Panc1 (cell line): ENCODE results near the gene HOXB3.

Experiments used
- CTCF ChIP-seq: fragments of 450-650 bp; IDR thresholded peaks from 2 replicates; pipeline ENCODE4 v1.5.1; 2017; ENCODE audit warnings: mild to moderate bottlenecking
- POLR2AphosphoS5 ChIP-seq: IDR thresholded peaks from 2 replicates; pipeline ENCODE4 v1.6.1; 2012; ENCODE audit warnings: mild to moderate bottlenecking, low read depth, low read length, moderate library complexity
- REST ChIP-seq, 2 experiments: IDR thresholded peaks; 2 replicates each; pipeline ENCODE4 v1.6.1; 2011 to 2012; ENCODE audit warnings: low read depth in 2 of 2, control low read depth in 1 of 2, low read length in 1 of 2, mild to moderate bottlenecking in 1 of 2, moderate library complexity in 1 of 2; ENCODE audit not compliant: insufficient read depth in 1 of 2
- TCF7L2 ChIP-seq: IDR thresholded peaks from 2 replicates; pipeline ENCODE4 v1.6.1; 2011; ENCODE audit warnings: mild to moderate bottlenecking, low read depth, low read length, inconsistent platforms

- TF ChIP-seq CTCF (no peak), TCF7L2 (peak; percentile 51; the same call in 1 of the 2 replicates), POLR2AphosphoS5 (peak; percentile 94), REST (IDR thresholded peaks at IDR 0.05; ENCODE audit: insufficient read depth in 1 of 2, low read depth in 2 of 2, low read length in 1 of 2) (no peak)
Observed at GRCh38 chr17:48597778-48598631, 8.0 kb upstream of the HOXB3 start.
